Measurements from ENCODE around the gene TMBIM4. TPM values are rescaled to one million over a fixed set of nuclear protein-coding genes. Genes with fewer than 3 reads are reported as not detected.
A peak's percentile ranks its signal among the peaks of the same experiment; 100 is the strongest.

The TMBIM4 gene
- total RNA-seq, 4 donors from 2014 or later = 66.4 to 108 (median 83.7) TPM

DNA sequence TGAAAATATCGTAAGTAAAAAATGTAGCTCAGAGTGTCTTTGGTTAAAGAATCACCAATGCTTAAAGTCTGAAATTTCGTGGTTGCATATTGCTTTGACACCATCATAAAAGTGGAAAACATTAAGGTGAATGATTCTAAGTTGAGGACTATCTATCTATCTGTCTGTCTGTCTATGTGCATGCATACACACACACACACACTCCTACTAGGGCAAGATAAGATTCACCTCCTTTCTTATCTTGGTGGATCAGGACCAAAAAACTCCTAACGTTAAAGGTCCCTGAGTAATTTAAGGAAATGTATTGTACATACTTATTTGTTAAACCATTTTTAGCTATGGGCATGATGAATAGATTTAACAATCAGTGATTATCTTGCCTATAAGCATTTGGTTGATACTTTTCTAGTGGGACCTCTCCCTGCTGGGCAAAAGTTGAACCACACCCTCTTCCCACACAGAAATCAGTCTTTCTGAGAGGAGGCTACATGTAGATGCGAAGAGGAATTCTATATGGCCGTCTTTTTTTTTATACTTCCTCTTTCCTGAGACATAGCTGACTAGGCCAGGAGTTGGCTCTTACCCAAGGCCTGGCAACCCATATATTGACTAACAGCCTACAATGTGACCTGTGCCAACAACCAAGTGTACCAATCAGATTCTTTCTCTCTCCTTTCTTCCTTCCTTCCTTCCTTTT lies 19.9 kb downstream of the TMBIM4 start:
- intact Hi-C loops (cut with DNase I; ENCODE audit: low total_unique reads) = no loop called here
- WGBS, 2 donors = 79% methylated on average over 5 of the region's 5 CpGs

DNA sequence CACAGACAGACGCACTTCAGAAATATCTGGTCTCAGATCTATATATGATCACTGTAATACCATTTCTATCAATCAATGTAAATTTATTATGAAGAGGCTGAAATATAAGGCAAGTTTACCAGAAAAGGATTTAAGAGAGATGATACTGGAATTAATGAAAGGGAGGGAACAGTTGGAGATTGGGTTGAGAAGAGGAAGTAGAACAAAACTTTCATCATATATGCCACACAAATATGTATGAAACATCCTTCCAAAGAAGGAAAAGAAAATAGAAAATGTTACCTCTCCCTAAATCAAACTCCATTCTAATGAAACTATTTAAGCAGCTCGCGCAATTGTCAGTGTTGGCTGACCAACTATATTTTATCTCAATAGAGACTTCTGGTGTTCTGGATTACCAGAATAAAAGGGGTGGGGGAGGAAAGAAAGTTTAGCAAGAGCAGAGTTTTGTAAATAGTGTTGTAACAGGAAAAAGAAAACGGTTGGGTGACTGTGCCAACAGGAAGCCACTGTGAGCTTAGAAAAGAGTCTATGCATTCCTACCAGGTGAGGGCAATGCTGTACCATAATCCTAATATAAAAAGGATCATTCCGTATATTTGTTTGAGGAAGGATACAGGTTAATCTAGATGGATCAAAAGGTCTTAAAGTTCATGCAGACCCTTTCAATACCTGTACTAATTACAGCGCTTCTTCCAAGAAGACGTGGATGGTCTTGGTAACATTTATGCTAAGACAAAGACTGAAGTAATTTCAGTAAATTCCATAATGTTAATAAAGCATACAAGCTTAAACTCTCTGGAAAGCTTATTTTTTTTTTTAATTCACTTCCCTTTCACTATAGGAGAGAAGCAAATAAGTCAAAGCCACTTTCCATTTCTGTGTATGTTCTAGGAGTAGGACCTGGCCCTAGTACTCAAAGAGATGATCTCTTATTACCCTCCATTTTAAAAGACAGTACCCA lies 24.7 kb downstream of the TMBIM4 start:
- intact Hi-C loops (cut with DNase I; ENCODE audit: low total_unique reads) = no loop called here
- no peak overlapping the region for H3K4me3 ChIP-seq (ENCODE audit: low read depth, poor library complexity, severe bottlenecking)
- peak in 1 of 2 donors; percentile 70 for DNase-seq (ENCODE audit: low spot score in 2 of 2)
- no peak for TF ChIP-seq POLR2A (IDR thresholded peaks at IDR 0.05)
- TF ChIP-seq, protein P1, sequence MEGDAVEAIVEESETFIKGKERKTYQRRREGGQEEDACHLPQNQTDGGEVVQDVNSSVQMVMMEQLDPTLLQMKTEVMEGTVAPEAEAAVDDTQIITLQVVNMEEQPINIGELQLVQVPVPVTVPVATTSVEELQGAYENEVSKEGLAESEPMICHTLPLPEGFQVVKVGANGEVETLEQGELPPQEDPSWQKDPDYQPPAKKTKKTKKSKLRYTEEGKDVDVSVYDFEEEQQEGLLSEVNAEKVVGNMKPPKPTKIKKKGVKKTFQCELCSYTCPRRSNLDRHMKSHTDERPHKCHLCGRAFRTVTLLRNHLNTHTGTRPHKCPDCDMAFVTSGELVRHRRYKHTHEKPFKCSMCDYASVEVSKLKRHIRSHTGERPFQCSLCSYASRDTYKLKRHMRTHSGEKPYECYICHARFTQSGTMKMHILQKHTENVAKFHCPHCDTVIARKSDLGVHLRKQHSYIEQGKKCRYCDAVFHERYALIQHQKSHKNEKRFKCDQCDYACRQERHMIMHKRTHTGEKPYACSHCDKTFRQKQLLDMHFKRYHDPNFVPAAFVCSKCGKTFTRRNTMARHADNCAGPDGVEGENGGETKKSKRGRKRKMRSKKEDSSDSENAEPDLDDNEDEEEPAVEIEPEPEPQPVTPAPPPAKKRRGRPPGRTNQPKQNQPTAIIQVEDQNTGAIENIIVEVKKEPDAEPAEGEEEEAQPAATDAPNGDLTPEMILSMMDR (IDR thresholded peaks at IDR 0.05) = no peak
- WGBS, 2 donors = 48 to 70% methylated on average over 7 of the region's 7 CpGs

More for the DNA sequence above, 19.9 kb downstream of the TMBIM4 start:
- TF ChIP-seq POLR2A (IDR thresholded peaks at IDR 0.05) = no peak
- TF ChIP-seq, protein P1 (IDR thresholded peaks at IDR 0.05) = no peak
- no peak for DNase-seq (ENCODE audit: low spot score in 2 of 2)
- H3K4me3 ChIP-seq (ENCODE audit: low read depth, poor library complexity, severe bottlenecking) = no peak overlapping the region

DNA sequence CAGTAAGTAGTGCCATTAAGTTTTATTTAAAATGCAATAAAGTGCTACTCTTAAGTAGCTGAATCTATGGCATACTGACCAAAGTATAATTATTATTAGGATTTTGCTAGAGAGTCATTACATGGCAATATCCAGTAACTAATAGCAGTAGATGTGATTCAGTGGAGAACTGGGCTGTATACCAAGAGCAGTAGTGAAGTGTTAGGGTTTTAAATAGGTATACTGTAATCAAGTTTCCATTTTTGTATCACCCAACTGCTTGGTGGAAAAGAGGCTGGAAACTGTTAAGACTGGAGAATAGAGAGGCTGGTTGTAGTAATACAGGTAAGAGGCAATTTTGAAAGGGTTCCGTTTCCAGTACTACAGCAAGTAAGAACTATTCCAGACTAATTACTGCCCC lies 25.9 kb downstream of the TMBIM4 start:
- DNase-seq (ENCODE audit: low spot score in 2 of 2) = no peak
- TF ChIP-seq POLR2A (IDR thresholded peaks at IDR 0.05) = no peak
- TF ChIP-seq, protein P1 (IDR thresholded peaks at IDR 0.05) = no peak
- 94 to 97% methylated on average over 1 of the region's 1 CpG for WGBS, 2 donors
- H3K4me3 ChIP-seq (ENCODE audit: low read depth, poor library complexity, severe bottlenecking) = no peak overlapping the region
- intact Hi-C loops (cut with DNase I; ENCODE audit: low total_unique reads) = no loop called here

DNA sequence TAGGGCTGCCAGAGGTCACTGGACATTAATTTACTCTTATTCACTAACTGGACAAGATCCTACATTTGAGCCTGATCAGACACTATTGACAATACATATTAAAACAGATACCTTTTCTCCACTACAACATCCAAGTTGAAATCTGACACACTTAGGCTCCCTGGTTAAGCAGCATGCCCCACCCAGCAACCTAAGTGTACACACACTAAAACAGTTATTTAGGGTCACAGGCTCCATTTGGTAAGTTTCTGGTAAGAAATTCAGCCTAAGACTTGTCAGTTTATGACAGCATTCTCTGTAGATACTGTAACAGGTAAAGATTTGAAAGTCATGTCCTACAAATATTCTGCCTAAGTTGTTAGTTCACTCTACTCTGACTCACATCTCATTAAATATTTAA lies 27.0 kb downstream of the TMBIM4 start:
- intact Hi-C loops (cut with DNase I; ENCODE audit: low total_unique reads) = no loop called here
- DNase-seq (ENCODE audit: low spot score in 2 of 2) = no peak
- TF ChIP-seq, protein P1 (IDR thresholded peaks at IDR 0.05) = no peak
- TF ChIP-seq POLR2A (IDR thresholded peaks at IDR 0.05) = no peak
- no peak overlapping the region for H3K4me3 ChIP-seq (ENCODE audit: low read depth, poor library complexity, severe bottlenecking)

DNA sequence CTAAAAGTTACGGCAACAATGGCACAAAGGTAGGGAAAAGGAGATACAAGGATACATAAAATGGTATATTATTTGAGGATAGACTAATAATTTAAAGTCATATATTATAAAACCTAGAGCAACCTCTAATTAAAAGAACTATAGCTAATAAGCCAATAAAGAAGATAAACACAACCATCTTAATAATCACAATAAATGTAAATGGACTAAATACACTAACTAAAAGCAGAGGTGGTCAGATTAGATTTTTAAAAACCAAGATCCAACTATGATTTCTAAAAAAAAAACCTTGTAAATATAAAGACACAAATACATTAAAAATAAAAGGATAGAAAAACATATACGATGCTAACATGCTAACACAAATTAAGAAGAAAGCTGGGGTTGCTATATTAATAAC lies 28.5 kb downstream of the TMBIM4 start:
- no peak overlapping the region for H3K4me3 ChIP-seq (ENCODE audit: low read depth, poor library complexity, severe bottlenecking)
- WGBS, 2 donors = 95 to 99% methylated on average over 2 of the region's 2 CpGs
- DNase-seq (ENCODE audit: low spot score in 2 of 2) = no peak
- no peak for TF ChIP-seq POLR2A (IDR thresholded peaks at IDR 0.05)
- TF ChIP-seq, protein P1 (IDR thresholded peaks at IDR 0.05) = no peak
- intact Hi-C loops (cut with DNase I; ENCODE audit: low total_unique reads) = no loop called here

All from lower leg skin (tissue), 4 donors.